Activated CD8-positive, alpha-beta memory T cell treated with anti-CD3 and anti-CD28 coated beads for 36 hours (primary cell): Measurements from ENCODE around the gene DCST1. TPM values are rescaled to one million over a fixed set of nuclear protein-coding genes. Genes with fewer than 3 reads are reported as not detected.

ENCODE experiments used
- CTCF ChIA-PET: fragments of 350-600 bp; sonication (Branson Sonifier 250); formaldehyde crosslinking; loops from one replicate; lab custom pipeline; 2021; ENCODE audit warnings: antibody characterized with exemption; lab: Charles Lee
- POLR2A ChIA-PET: fragments of 350-600 bp; sonication (Branson Sonifier 250); formaldehyde crosslinking; loops from one replicate; lab custom pipeline; 2021; ENCODE audit warnings: antibody characterized with exemption; lab: Charles Lee
- total RNA-seq, 2 experiments: library from RNA; stranded (reverse); gene quantifications; one replicate each; pipeline ENCODE4 v1.2.3, GENCODE V29; 2021

DCST1 gene
- total RNA-seq, 2 experiments from 2014 or later = not detected

- POLR2A ChIA-PET = no interaction called here
- CTCF ChIA-PET = interaction anchor here (1.0 to 2.4 kb wide), 3 partner anchors 13 to 39 kb away, joined by 3 to 8 read pairs (median 4); partner anchors contain the start of gene ADAM15
Observed at GRCh38 chr1:155037851-155038441, 4.3 kb downstream of the DCST1 start.

DNA sequence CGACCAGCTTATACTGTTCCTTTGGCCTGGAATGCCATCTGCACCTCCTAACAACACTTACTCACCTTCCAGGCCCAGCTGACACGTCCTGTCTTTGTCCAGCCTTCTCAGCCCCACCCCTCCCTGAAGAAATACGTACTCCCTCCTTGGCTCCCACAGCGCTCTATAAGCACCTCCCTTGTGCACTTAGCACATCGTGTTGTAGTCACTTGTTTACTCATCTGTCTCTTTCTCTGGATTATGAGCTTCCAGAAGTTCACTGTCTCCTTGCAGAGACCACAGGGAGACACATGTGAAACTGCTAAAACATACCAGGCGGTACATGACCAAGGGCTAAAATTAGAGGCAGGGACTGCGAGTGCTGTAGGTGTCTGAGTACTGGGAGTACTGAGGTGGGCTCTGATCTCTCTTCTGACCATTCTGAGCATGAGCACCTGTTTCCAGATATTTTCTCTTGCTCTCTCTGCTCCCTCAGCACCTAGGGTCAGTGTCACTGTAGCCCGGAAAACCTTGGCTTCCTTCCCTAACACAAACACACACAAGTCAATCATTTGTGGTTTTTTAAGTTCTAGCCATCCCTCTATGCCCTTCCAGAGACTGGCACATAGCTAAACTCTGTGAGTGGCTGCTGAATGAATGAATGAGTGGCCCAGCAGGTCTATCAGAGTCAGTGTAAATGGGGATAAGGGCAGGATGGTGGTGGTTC is 5.1 kb downstream of the DCST1 start:
- CTCF ChIA-PET = interaction anchor here (0.5 to 2.4 kb wide), 5 partner anchors 12 to 73 kb away, joined by 3 to 8 read pairs (median 4); partner anchors contain the start of gene ADAM15
- POLR2A ChIA-PET = no interaction called here

DNA sequence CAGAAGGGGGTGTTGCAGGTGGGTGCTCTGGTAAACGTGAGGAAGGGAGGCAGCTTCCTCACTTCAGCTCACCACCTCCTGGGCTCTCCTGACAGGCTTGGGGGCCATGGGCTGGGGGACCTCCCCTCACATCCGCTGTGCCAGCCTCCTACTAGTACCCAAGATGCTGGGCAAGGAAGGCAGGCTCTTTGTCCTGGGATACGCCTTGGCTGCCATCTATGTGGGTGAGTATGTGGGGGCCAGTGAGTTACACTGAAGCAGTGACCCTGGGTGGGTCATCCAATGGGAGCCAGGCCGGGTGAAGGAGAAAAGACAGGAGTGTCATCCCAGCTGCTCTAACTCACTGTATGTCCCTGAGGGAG is 5.7 kb downstream of the DCST1 start:
- ChIA-PET CTCF (interaction anchor here (0.5 to 2.4 kb wide), 6 partner anchors 12 to 72 kb away, joined by 3 to 8 read pairs (median 4); partner anchors contain the start of gene ADAM15), POLR2A (no interaction called here)

DNA sequence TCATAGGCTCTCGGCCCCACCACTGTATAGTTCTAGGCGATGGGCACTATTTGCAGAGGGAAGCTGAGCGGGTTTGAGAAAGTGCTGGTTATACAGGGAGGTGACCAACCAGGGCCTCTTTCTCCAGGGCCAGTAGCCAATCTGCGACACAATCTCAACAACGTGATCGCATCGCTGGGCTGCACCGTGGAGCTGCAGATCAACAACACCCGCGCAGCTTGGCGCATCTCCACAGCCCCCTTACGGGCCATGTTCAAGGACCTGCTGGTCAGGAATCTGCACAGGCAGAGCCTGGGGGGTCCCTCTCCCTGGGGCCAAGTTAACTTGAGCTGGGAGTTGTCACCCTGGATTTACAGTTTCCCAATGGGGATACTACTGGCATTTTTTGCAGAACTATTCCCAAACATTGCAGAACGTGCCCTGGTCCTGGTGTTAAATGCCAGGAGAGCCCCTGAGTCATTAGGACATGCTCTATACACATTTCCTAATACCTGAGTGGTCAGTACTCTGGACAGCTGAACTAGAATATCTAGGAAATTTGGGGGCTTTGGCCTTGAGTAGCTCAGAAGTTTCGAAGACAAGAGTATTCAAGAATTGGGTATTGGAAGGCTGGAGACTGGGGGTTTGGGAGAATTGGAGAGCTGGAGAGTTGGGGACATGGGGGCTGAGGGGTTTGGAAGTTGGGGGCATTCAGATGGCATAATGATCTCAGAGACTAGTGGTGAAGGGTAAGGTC is 6.9 kb downstream of the DCST1 start:
- CTCF ChIA-PET = interaction anchor here (1.1 to 5.8 kb wide), 5 partner anchors 20 to 44 kb away, joined by 3 to 30 read pairs (median 6); partner anchors contain the start of gene EFNA4

DNA sequence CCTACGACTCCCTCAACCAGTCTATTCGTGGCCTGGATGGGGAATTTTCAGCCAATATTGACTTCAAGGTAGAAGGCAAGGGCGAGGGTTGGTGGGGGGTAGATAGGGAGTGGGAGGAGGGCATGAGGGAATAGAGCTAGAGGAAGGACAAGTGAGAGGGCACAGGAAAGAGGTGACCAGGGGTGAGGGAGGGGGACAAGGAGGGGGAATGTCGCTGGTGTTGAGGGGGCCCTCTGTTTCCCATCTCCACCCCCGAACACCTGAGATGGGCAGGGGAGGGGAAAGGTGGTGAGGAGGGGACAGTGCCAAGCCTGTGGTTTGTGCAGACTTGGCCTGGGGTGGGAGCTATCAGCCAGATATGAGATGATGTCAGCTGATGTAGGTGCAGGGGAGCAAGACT is 9.2 kb downstream of the DCST1 start:
- ChIA-PET POLR2A (no interaction called here), CTCF (interaction anchor here (0.6 to 5.8 kb wide), 6 partner anchors 8 to 124 kb away, joined by 3 to 30 read pairs (median 5); partner anchors contain the start of gene ADAM15)

More for the DNA sequence above, 6.9 kb downstream of the DCST1 start:
- POLR2A ChIA-PET = no interaction called here

- CTCF ChIA-PET = interaction anchor here (1.0 to 5.8 kb wide), 10 partner anchors 9 to 129 kb away, joined by 3 to 32 read pairs (median 6); partner anchors contain the start of genes DCST1, DCST2 and KRTCAP2
- POLR2A ChIA-PET = no interaction called here
Observed at GRCh38 chr1:155043301-155043702, 9.7 kb downstream of the DCST1 start.

DNA sequence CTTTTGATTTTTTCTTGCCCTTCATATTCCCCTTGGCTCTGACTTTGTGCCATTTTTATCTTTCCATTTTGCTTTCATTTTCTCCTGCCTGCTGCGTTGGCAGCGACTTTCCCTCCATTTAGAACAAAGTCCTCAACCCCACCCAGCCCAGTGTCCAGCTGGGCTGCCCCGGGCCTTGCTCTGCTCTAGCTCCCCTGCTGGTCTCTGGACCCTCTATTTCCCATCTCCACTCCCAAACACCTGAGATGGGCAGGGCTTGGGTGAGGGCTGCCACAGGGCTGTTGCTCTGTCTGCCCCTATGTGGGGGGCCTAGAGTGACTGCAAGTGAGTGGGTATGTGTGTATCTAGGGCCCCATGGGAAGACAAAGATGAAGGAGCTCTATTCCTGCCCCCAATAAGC is 10.2 kb downstream of the DCST1 start:
- ChIA-PET POLR2A (interaction anchor here (0.6 kb wide), 1 partner anchor 64 kb away, joined by 7 read pairs; no protein-coding TSS in a partner anchor), CTCF (interaction anchor here (0.9 to 5.8 kb wide), 15 partner anchors 9 to 129 kb away, joined by 3 to 32 read pairs (median 6); partner anchors contain the start of genes DCST1, DCST2, EFNA3 and KRTCAP2)

DNA sequence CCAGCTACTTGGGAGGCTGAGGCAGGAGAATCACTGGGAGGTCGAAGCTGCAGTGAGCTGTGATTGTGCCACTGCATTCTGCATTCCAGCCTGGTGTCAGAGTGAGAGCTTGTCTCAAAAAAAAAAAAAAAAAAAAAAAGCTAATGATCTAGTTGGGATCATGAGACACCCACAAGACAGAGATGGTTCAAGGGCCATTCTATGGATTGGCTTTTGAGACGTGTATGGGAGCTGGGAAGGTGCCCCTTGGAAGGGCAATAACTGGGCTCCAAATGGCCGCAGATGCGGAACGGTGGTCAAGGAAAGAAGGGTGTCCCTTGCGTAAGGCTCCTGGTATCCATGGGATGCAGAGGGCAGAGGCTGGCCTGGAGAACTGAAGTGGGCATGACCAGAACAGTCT is 10.7 kb downstream of the DCST1 start:
- POLR2A ChIA-PET = interaction anchor here (0.6 kb wide), 1 partner anchor 64 kb away, joined by 7 read pairs; no protein-coding TSS in a partner anchor
- CTCF ChIA-PET = interaction anchor here (0.6 to 5.8 kb wide), 21 partner anchors 8 to 492 kb away, joined by 3 to 32 read pairs (median 5); partner anchors contain the start of genes DCST1, DCST2, EFNA3 and KRTCAP2

GRCh38 chr1:155044812-155045657 is 11.4 kb downstream of the DCST1 start:
- CTCF ChIA-PET = interaction anchor here (0.6 to 5.8 kb wide), 21 partner anchors 9 to 491 kb away, joined by 3 to 32 read pairs (median 6); partner anchors contain the start of genes DCST1, DCST2, EFNA3 and EFNA4
- POLR2A ChIA-PET = no interaction called here

GRCh38 chr1:155048449-155049334 is 15.1 kb downstream of the DCST1 start:
- ChIA-PET CTCF (interaction anchor here (1.0 to 2.3 kb wide), 6 partner anchors 12 to 37 kb away, joined by 3 to 8 read pairs (median 6); no protein-coding TSS in a partner anchor), POLR2A (no interaction called here)

DNA sequence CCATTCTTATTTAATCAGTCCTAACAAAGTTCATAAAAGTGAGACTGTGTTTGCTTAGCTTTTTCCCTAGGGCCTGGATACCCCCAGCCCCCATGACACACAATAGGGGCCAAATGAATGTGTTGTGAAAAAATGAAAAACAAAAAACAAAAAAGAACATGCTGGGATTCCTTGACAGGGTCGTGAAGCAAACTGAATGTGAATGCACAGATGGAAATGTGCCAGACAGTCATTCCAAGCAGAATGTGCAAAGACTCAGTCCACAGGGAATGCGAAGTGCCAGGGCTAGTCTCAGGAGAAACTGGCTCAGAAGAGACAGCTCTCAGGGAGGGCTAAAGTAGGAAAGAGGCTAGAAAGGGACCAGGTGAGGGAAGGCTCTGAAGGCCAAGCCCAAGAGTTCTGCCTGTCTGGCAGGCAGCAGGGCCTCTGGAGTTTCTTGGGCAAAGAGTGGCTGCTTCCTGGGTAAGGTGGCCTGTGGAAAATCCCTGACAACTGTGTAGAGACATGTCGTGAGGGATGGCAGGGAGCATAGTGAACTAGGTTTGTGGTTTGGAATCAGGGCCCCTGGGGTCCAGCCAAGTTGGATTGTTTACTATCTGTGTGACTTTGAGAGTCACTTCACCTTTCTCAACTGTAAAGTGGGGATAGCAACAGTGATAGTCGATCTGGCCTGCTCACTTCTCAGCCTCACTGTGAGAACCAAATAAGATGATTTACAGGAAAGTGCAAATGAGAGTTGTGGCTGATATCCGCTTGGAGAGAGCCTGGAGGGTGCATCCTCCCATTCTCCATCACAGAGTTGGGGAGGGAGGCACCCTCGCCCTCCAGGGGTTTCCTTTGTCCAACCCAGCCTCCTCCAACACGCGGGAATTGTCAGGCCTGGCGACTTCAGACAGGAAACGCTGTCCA is 16.3 kb downstream of the DCST1 start:
- ChIA-PET POLR2A (interaction anchor here (1.0 kb wide), 1 partner anchor 32 kb away, joined by 4 read pairs; no protein-coding TSS in a partner anchor), CTCF (interaction anchor here (0.6 to 2.3 kb wide), 18 partner anchors 8 to 123 kb away, joined by 3 to 17 read pairs (median 6); partner anchors contain the start of genes EFNA3, EFNA4, FLAD1 and KRTCAP2)

GRCh38 chr1:155050560-155051341 is 17.1 kb downstream of the DCST1 start, which contains the start of gene ADAM15:
ADAM15 (plus strand) TSS chr1:155051316; CDS start chr1:155051387, 71 bp downstream.
- CTCF ChIA-PET = interaction anchor here (0.6 to 4.8 kb wide), 20 partner anchors 9 to 398 kb away, joined by 3 to 30 read pairs (median 6); partner anchors contain the start of genes EFNA3, EFNA4, FLAD1 and KRTCAP2
- POLR2A ChIA-PET = interaction anchor here (0.6 to 1.0 kb wide), 5 partner anchors 13 to 86 kb away, joined by 3 to 5 read pairs (median 4); partner anchors contain the start of genes EFNA4 and SLC50A1

DNA sequence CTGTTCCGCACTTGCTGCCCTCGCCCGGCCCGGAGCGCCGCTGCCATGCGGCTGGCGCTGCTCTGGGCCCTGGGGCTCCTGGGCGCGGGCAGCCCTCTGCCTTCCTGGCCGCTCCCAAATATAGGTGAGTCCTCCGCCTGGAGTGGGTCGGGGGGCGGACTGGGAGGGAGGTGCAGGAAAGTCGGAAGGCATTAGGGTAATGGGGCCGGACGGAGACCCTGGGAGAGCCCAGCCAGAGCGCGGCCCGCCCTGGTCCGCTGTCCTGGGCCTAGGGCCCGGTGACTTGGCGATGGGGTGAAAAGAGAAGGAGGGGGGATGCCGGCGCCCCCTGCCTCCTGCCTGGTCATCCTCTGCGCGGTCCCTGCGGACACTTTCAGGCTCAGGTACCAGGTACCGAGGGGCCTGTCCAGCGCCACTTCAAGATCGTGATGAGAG is 17.7 kb downstream of the DCST1 start:
- POLR2A ChIA-PET = interaction anchor here (0.6 to 1.0 kb wide), 6 partner anchors 8 to 85 kb away, joined by 3 to 5 read pairs (median 4); partner anchors contain the start of genes EFNA4 and SLC50A1
- CTCF ChIA-PET = interaction anchor here (0.9 to 4.8 kb wide), 19 partner anchors 9 to 399 kb away, joined by 3 to 30 read pairs (median 6); partner anchors contain the start of genes EFNA3, EFNA4, FLAD1 and KRTCAP2

DNA sequence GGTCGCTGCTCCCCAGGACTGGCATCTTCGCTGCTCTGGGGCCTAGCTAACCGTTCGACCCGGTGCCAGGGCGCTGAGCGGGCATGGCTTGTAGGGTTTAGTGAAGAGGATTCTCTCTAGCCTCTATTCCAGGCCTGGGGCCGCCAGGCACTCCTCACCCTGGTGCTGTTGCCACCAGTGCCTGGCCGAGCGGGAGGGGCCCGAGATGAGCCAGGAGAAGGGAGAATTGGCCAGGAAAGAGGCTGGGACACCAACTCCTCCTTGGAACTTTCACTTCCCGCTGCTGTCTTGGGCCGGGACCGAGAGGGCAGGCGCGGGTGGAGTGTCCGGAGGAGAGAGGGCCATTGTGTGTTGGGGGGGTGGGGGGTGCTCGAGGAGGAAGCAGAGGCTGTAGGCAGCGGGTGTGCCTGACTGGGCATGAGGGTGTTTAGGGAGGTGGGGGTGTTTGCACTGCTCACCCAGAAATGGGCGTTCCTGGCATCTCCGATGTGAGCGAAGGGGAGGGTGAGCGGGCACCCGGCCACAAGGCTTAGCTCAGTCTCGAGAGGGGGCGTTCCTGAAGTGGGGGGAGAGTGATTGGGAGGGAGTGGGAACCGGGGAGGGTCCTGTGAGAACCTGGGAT is 18.3 kb downstream of the DCST1 start:
- ChIA-PET POLR2A (interaction anchor here (0.5 to 1.0 kb wide), 6 partner anchors 8 to 575 kb away, joined by 3 to 7 read pairs (median 4); partner anchors contain the start of gene SLC50A1), CTCF (interaction anchor here (1.1 to 4.8 kb wide), 14 partner anchors 8 to 400 kb away, joined by 3 to 30 read pairs (median 4); no protein-coding TSS in a partner anchor)
